IPS-18c (cell line): Measurements from ENCODE around the gene N4BP2L2.

ENCODE experiments used
- H3K4me3 ChIP-seq: 2 replicates; pipeline ENCODE4 v1.7.0; 2013; ENCODE audit warnings: low read depth, mild to moderate bottlenecking, low read length, moderate library complexity; ENCODE audit not compliant: insufficient read depth
- H3K9me3 ChIP-seq: one replicate; pipeline ENCODE4 v1.6.1; 2013; ENCODE audit warnings: mild to moderate bottlenecking, low read length, moderate library complexity; ENCODE audit not compliant: control insufficient read depth, insufficient read depth

Gene N4BP2L2

GRCh38 chr13:32415019-32415418 lies 123.6 kb downstream of the N4BP2L2 start:
- H3K4me3 ChIP-seq = no peak overlapping the region
- H3K9me3 ChIP-seq = peaks cover 3% of the 10 kb centered on the region

DNA sequence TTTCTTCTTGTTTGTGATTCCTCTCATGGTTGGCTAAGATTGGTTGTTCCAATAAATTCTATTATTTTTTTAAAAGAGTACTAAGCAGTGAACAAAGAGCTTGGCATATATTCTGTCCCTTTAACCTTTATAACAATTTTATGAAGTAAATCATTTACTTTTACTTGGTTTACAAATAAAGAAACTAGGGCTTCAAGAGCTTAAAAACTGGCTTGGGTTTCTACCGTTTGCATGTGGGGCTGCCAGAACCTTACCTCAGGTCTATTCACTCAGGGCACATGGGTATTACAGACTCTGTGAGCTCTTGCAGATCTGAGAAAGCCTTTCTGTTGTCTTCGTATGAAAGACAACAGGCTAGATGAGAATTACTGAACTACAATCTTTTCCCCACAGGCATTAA lies 124.0 kb downstream of the N4BP2L2 start:
- Histone ChIP-seq H3K4me3 (no peak overlapping the region), H3K9me3 (no peaks in the 10 kb centered on the region)

DNA sequence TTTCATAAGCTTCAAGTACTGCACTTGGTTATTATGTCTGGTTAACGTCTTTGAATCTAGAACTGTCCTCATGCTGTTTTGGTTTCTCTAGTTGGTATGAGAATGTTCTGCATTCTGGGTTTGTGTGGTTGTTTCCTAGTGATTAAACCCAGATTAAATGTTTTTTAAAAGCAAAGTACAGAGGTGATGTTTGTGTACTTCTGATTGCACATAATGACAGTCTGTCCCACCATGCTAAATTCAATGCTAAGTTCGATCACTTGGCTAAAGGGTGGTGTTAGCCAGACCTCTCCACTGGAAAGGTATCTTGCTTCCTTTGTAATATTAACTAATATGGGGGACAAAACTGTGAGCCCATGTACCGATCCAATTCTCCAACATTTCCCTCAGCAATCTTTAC lies 125.3 kb downstream of the N4BP2L2 start:
- Histone ChIP-seq H3K4me3 (no peak overlapping the region), H3K9me3 (no peaks in the 10 kb centered on the region)

- peak overlapping the region; percentile 51 for H3K4me3 ChIP-seq
- H3K9me3 ChIP-seq = no peaks in the 10 kb centered on the region
Measured at GRCh38 chr13:32409561-32410421, 128.8 kb downstream of the N4BP2L2 start.

DNA sequence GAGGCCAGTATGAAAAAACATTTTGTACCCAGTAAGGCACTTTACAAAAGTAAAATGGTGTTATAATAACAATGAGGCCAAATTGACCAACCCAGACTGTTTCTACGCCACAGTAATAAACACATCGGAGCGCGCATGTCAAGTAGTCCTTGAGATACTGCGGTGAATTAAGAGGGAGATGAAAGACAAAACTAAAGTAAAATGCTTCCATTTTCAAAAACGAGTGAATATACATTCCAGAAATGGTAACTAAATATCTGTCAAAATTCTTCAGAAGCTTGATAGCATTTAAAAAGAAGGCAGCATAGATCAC lies 129.6 kb downstream of the N4BP2L2 start:
- H3K4me3 ChIP-seq = no peak overlapping the region
- no peaks in the 10 kb centered on the region for H3K9me3 ChIP-seq

GRCh38 chr13:32408296-32409000 lies 130.1 kb downstream of the N4BP2L2 start:
- Histone ChIP-seq H3K9me3 (no peaks in the 10 kb centered on the region), H3K4me3 (no peak overlapping the region)

- Histone ChIP-seq H3K9me3 (no peaks in the 10 kb centered on the region), H3K4me3 (no peak overlapping the region)
Measured at GRCh38 chr13:32407854-32408253, 130.7 kb downstream of the N4BP2L2 start.

- Histone ChIP-seq H3K4me3 (no peak overlapping the region), H3K9me3 (no peaks in the 10 kb centered on the region)
Measured at GRCh38 chr13:32403108-32403507, 135.5 kb downstream of the N4BP2L2 start.

DNA sequence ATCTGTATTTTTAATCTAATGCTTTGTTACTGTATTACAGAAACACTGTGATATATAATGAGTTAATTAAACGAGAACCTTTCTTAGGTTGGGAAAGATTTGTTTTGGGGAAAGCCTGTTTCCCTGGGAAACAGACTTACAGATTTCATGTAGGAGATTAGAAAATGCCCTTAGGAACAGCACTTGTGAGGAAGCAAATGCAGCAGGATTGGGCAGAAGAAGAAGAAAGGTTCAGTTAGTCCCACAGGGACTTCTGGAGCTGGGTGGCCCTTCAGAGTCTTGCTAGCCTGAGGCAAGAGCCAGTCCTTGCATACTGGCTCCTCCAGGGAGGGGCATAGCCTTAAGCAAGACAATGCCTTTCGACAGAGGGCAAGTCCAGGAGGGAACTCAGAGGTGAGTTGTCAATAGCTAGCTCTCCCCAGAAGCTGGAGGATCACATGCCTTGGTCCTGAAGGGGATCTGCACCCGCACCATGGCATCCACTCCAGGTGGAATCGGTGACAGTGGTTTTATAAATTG lies 147.4 kb downstream of the N4BP2L2 start:
- H3K4me3 ChIP-seq = no peak overlapping the region
- no peaks in the 10 kb centered on the region for H3K9me3 ChIP-seq

- Histone ChIP-seq H3K4me3 (no peak overlapping the region), H3K9me3 (no peaks in the 10 kb centered on the region)
Measured at GRCh38 chr13:32390484-32390883, 148.1 kb downstream of the N4BP2L2 start.

DNA sequence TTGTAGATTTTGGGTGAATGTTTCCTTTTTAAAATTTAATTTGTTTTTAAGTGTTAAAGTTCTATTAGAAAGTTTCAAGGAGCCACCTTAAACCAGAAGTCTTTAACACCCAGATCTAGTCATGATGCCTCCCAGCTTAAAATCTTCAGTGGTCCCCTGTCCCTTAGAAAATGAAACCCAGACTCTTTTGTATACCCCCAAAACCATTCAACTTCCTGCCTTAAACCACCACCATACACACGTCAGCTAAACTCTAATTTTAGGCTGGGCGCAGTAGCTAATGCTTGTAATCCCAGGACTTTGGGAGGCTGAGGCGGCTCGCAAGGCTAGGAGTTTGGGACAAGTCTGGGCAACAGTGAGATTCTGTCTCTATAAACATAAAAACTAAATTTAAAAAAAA lies 148.5 kb downstream of the N4BP2L2 start:
- Histone ChIP-seq H3K9me3 (no peaks in the 10 kb centered on the region), H3K4me3 (no peak overlapping the region)

GRCh38 chr13:32385410-32385809 lies 153.2 kb downstream of the N4BP2L2 start:
- no peak overlapping the region for H3K4me3 ChIP-seq
- H3K9me3 ChIP-seq = no peaks in the 10 kb centered on the region

DNA sequence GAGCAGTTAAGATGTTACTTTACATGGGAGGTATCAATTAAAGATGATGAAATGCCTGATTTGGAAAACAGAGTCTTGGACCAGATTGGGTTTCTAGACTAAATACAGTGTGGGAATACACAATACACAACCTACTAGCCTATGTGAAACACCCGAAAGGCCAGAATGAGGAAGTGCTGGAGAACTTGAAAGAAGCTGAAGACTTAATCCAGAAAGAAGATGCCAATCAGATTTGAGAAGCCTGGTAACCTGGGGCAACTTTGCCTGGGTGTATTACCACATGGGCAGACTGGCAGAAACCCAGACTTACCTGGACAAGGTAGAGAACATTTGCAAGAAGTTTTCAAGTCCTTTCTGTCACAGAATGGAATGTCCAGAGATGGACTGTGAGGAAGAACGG lies 153.9 kb downstream of the N4BP2L2 start:
- Histone ChIP-seq H3K4me3 (no peak overlapping the region), H3K9me3 (no peaks in the 10 kb centered on the region)

DNA sequence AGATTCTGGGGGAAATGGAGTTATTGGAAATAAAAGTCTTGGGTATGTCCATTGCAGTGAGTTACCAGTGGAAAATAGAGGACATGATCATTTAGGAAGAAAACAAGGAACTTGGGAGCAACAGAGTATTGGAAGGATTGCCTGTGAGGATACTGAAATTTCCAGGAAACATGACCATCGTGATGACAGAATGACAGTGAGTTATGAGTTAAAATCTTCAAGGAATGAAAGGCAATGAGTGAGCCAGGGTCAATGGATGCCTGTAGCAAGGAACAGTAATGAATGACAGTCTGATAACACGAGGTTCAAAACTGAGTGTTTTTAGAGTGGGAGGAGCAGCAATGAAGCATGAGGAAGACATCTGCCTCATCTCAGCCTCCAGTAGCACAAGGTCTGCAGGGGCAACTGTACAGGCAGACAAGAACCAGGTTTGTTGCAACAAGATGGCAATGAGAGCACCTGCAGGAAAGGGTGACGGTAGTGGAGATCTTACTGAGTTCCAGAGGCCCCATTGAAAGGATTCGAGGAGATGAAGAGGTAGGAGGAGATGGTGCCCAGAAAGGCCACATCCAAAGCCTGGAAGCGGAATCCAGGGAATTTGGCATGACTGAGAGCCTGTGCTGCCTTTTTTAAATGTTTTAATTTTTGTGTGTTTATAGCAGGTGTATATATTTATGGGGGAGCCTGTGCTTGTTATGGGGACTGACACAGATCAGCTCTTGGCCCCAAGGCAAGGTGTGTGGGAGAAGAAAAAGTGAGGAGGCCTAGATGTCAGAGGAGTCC lies 154.6 kb downstream of the N4BP2L2 start:
- H3K9me3 ChIP-seq = no peaks in the 10 kb centered on the region
- no peak overlapping the region for H3K4me3 ChIP-seq
